ENCODE results near the gene KCMF1. TPM values are rescaled to one million over a fixed set of nuclear protein-coding genes. Genes with fewer than 3 reads are reported as not detected.

The KCMF1 gene
- total and polyA plus RNA-seq, 2 of the 13 experiments (the other 11 are each of a cell fraction or from before 2014, with no cell fraction given): 62.1 to 116 TPM

DNA sequence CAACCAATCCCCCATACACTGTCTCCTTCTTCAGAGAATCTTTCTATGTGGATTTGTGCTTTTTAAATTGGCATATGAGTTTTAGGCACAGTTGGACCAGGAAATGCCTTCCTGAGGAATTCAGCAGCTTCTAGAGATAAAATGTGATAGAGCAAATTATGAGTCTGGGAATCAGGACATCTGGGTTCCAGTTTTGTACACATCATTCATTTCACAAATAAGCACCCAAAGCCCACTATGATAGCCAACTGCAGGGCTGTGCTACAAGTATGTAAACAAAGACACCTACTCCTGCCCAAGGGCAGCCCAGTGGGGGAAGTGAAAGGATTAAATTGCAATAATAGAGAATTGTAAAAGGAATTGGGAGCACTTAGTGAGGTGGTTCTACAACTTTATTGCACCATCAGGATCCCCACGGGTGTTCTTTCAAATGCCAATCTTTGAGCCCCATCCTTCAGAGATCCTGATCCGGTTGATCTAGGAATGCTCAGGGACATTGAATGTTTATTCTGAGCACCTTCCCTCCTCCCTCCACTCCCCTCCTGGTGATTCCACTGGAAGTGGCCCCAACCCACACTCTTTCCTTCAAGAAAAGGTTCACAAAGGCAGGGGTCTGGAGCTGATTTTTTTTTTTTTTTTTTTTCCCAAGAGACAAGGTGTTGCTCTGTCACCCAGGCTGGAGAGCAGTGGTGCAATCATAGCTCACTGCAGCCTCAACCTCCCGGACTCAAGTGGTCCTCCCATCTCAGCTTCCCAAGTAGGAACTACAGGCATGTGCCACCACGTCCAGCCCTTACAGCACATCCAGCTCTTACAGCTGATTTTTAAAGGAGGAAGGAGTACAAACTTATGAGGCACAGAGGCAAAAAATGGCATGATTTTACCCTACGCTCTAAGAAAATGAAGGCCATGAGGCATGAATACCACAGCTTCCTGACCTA, 11.1 kb upstream of the KCMF1 start (continued):
- TF ChIP-seq POLR2G (IDR thresholded peaks at IDR 0.05; ENCODE audit: low read depth, low read length) (0 out of 2 replicates have a peak, but pooled peaks have one; percentile 0), ZNF598 (CRISPR knock-in tag; IDR thresholded peaks at IDR 0.05; ENCODE audit: borderline replicate concordance) (no peak), HDAC2 (CRISPR knock-in tag; IDR thresholded peaks at IDR 0.05) (peak; percentile 11; the same call in 1 of the 2 replicates), ELF1 (CRISPR knock-in tag; IDR thresholded peaks at IDR 0.05) (peak; percentile 10; the same call in 1 of the 2 replicates), ZNF605 (CRISPR knock-in tag; IDR thresholded peaks at IDR 0.05) (peak; percentile 65; the same call in 1 of the 2 replicates), FOXA1 (IDR thresholded peaks at IDR 0.05) (no peak), FOXA1 (CRISPR knock-in tag; IDR thresholded peaks at IDR 0.05) (peak; percentile 63), ETV5 (CRISPR knock-in tag; IDR thresholded peaks at IDR 0.05; ENCODE audit: borderline replicate concordance) (no peak), ARID2 (CRISPR knock-in tag; IDR thresholded peaks at IDR 0.05; ENCODE audit: borderline replicate concordance) (no peak), TEAD3 (CRISPR knock-in tag; optimal IDR thresholded peaks at IDR 0.05; ENCODE audit: borderline replicate concordance) (peak; percentile 5), CAMTA2 (CRISPR knock-in tag; IDR thresholded peaks at IDR 0.05; ENCODE audit: borderline replicate concordance) (no peak), ZNF558 (CRISPR knock-in tag; IDR thresholded peaks at IDR 0.05; ENCODE audit: borderline replicate concordance) (no peak), ISL2 (CRISPR knock-in tag; IDR thresholded peaks at IDR 0.05) (0 out of 2 replicates have a peak, but pooled peaks have one; percentile 17), ZNF614 (CRISPR knock-in tag; IDR thresholded peaks at IDR 0.05; ENCODE audit: borderline replicate concordance) (0 out of 2 replicates have a peak, but pooled peaks have one; percentile 19), FOXA3 (CRISPR knock-in tag; IDR thresholded peaks at IDR 0.05) (peak; percentile 80), ZNF263 (CRISPR knock-in tag; IDR thresholded peaks at IDR 0.05) (peak; percentile 85), ZKSCAN8 (CRISPR knock-in tag; IDR thresholded peaks at IDR 0.05; ENCODE audit: borderline replicate concordance) (peak; percentile 41; the same call in 1 of the 2 replicates), DNMT3B (CRISPR knock-in tag; conservative IDR thresholded peaks at IDR 0.05) (no peak)
- TF ChIP-seq, protein P1, sequence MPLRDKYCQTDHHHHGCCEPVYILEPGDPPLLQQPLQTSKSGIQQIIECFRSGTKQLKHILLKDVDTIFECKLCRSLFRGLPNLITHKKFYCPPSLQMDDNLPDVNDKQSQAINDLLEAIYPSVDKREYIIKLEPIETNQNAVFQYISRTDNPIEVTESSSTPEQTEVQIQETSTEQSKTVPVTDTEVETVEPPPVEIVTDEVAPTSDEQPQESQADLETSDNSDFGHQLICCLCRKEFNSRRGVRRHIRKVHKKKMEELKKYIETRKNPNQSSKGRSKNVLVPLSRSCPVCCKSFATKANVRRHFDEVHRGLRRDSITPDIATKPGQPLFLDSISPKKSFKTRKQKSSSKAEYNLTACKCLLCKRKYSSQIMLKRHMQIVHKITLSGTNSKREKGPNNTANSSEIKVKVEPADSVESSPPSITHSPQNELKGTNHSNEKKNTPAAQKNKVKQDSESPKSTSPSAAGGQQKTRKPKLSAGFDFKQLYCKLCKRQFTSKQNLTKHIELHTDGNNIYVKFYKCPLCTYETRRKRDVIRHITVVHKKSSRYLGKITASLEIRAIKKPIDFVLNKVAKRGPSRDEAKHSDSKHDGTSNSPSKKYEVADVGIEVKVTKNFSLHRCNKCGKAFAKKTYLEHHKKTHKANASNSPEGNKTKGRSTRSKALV (CRISPR knock-in tag; IDR thresholded peaks at IDR 0.05): no peak
- TF ChIP-seq, protein P2, sequence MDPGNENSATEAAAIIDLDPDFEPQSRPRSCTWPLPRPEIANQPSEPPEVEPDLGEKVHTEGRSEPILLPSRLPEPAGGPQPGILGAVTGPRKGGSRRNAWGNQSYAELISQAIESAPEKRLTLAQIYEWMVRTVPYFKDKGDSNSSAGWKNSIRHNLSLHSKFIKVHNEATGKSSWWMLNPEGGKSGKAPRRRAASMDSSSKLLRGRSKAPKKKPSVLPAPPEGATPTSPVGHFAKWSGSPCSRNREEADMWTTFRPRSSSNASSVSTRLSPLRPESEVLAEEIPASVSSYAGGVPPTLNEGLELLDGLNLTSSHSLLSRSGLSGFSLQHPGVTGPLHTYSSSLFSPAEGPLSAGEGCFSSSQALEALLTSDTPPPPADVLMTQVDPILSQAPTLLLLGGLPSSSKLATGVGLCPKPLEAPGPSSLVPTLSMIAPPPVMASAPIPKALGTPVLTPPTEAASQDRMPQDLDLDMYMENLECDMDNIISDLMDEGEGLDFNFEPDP (CRISPR knock-in tag; conservative IDR thresholded peaks at IDR 0.05): 0 out of 2 replicates have a peak, but pooled peaks have one; percentile 81
- TF ChIP-seq, protein P3, sequence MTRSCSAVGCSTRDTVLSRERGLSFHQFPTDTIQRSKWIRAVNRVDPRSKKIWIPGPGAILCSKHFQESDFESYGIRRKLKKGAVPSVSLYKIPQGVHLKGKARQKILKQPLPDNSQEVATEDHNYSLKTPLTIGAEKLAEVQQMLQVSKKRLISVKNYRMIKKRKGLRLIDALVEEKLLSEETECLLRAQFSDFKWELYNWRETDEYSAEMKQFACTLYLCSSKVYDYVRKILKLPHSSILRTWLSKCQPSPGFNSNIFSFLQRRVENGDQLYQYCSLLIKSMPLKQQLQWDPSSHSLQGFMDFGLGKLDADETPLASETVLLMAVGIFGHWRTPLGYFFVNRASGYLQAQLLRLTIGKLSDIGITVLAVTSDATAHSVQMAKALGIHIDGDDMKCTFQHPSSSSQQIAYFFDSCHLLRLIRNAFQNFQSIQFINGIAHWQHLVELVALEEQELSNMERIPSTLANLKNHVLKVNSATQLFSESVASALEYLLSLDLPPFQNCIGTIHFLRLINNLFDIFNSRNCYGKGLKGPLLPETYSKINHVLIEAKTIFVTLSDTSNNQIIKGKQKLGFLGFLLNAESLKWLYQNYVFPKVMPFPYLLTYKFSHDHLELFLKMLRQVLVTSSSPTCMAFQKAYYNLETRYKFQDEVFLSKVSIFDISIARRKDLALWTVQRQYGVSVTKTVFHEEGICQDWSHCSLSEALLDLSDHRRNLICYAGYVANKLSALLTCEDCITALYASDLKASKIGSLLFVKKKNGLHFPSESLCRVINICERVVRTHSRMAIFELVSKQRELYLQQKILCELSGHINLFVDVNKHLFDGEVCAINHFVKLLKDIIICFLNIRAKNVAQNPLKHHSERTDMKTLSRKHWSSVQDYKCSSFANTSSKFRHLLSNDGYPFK (CRISPR knock-in tag; IDR thresholded peaks at IDR 0.05; ENCODE audit: borderline replicate concordance): no peak
- TF ChIP-seq, protein P4, sequence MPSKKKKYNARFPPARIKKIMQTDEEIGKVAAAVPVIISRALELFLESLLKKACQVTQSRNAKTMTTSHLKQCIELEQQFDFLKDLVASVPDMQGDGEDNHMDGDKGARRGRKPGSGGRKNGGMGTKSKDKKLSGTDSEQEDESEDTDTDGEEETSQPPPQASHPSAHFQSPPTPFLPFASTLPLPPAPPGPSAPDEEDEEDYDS (CRISPR knock-in tag; IDR thresholded peaks at IDR 0.05): no peak
